ENCODE data around the gene SPATA25.

DNA sequence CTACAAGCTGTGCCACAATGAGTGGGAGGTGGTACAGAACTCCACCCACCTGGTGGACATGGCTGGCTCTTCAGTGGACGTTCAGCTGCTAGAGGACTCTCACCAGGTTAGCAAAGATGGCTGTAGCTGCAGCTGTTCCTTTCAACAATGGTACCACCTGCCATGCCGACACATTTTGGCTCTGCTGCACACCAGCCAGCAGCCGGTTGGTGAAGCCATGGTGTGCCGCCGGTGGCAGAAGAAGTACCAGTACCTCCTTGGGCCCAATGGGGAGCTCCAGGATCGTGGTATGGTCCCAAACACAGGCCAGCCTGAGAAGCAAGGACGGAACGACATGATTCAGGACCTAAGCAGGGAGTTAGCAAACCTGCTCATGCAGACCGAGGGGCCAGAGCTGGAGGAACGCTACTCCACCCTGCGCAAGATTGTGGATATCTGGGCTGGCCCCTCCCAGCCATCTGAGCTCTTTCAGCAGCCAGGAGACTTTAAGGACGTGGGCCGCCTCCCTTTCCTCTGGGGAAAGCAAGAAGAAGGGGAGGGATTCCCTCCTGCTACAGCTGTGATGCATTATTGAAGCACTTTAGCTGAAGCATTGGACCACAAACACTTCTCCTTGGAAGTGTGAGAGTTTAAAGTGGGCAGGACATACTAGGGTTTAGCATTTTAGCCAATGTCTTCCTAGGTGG is 9.2 kb downstream of the SPATA25 start:
- TF ChIP-seq, protein P1, sequence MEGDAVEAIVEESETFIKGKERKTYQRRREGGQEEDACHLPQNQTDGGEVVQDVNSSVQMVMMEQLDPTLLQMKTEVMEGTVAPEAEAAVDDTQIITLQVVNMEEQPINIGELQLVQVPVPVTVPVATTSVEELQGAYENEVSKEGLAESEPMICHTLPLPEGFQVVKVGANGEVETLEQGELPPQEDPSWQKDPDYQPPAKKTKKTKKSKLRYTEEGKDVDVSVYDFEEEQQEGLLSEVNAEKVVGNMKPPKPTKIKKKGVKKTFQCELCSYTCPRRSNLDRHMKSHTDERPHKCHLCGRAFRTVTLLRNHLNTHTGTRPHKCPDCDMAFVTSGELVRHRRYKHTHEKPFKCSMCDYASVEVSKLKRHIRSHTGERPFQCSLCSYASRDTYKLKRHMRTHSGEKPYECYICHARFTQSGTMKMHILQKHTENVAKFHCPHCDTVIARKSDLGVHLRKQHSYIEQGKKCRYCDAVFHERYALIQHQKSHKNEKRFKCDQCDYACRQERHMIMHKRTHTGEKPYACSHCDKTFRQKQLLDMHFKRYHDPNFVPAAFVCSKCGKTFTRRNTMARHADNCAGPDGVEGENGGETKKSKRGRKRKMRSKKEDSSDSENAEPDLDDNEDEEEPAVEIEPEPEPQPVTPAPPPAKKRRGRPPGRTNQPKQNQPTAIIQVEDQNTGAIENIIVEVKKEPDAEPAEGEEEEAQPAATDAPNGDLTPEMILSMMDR (conservative IDR thresholded peaks at IDR 0.05 in 1 of 2, IDR thresholded peaks at IDR 0.05 in 1 of 2; ENCODE audit: low read depth in 1 of 2, low read length in 2 of 2) = no peak
- TF ChIP-seq EZH2 (IDR thresholded peaks at IDR 0.05; ENCODE audit: low read length, missing control alignments) = no peak
